GM12892 (cell line): Measurements from ENCODE around the gene SCARB2.

Source experiments
- DNase-seq: peaks from one replicate; pipeline ENCODE4 v3.0.0; 2011; ENCODE audit not compliant: insufficient read length
- FAIRE-seq: peaks from 2 replicates; lab custom pipeline; 2011; peaks lifted over from hg19 to GRCh38; lab: Jason Lieb, UNC
- POLR2A ChIP-seq: IDR thresholded peaks from 2 replicates; pipeline ENCODE4 v1.6.1; 2011; ENCODE audit warnings: low read depth, low read length, control low read depth
- POLR2AphosphoS5 ChIP-seq: IDR thresholded peaks from 2 replicates; pipeline ENCODE4 v1.6.1; 2011; ENCODE audit warnings: low read depth, low read length, control low read depth
- TAF1 ChIP-seq: IDR thresholded peaks from 2 replicates; pipeline ENCODE4 v1.6.1; 2011; ENCODE audit warnings: low read depth, mild to moderate bottlenecking, control low read depth, low read length, borderline replicate concordance

SCARB2 gene

GRCh38 chr4:76160355-76160754, 53.3 kb downstream of the SCARB2 start:
- DNase-seq (no peak), FAIRE-seq (no peak)

GRCh38 chr4:76156635-76157034, 57.0 kb downstream of the SCARB2 start:
- no peak for DNase-seq
- TF ChIP-seq POLR2AphosphoS5 (no peak), POLR2A (no peak), TAF1 (no peak)
- no peak for FAIRE-seq

More at GRCh38 chr4:76160355-76160754, 53.3 kb downstream of the SCARB2 start:
- TF ChIP-seq POLR2AphosphoS5 (no peak), TAF1 (no peak), POLR2A (no peak)

- no peak for TF ChIP-seq TAF1
- no peak for TF ChIP-seq POLR2AphosphoS5
- FAIRE-seq (no peak), DNase-seq (no peak)
These were observed 57.6 kb downstream of the SCARB2 start for GRCh38 chr4:76155979-76156378.

DNA sequence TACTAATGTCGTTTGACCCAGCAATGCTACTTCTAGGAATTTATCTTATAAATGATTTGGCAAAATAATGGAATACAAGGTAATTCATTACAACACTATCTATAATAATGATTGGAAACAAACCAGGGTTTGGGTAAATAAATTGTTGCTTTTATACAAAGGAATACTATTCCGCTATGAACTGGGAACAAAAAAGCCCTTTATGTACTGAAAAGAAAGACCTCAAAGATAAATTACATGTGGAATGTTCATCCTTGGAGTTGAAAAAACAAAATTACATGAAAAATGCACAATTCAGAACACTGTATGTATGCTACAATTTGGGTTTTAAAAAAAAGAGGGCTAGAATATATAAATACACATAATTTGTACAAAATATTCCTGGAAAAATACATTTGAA, 60.3 kb downstream of the SCARB2 start:
- FAIRE-seq (no peak), DNase-seq (no peak)
- TF ChIP-seq POLR2AphosphoS5 (no peak), POLR2A (no peak), TAF1 (no peak)

- FAIRE-seq = peak; percentile 99
- peak; percentile 82 for DNase-seq
- TF ChIP-seq POLR2A (peak; percentile 85), POLR2AphosphoS5 (peak; percentile 90), TAF1 (peak; percentile 96)
These were observed 65.3 kb downstream of the SCARB2 start, which contains the start of gene NUP54 for GRCh38 chr4:76148142-76148865. TSS of gene NUP54 (minus strand) at chr4:76148397. CDS start at chr4:76148374, 23 bp downstream.

DNA sequence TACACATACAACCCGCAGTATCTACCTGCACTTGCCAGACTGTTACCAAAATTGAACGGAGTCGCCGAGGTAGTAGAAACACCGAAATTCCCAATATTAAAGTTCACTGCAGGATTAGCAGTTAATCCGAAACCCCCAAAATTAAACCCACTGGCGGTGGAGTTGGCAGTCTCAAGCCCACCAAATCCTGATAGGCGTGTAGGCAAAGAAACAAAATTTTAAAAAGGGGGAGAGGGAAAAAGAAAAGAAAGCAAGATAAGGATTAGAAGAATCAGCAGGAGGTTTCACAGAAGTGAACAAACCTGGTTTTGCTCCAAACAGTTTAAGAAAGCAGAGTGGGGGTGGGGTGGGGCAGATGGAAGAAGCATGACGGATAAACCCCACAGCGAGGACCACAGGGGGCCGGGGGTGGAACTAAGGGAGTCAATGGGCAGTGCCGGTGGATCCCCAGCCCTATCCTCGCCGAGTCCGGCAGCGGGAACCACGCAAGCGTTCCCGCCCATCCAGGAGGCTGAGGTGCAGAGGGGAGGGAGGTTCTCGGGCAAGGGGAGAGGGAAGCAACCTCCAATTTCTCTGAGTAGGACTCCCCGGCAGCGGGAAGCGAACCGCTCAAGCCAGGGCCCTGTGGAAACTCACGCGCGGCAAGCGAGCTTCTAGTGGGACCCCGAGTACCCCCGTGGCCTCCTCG, 66.0 kb downstream of the SCARB2 start:
- FAIRE-seq (peak; percentile 82), DNase-seq (peak; percentile 38)
- TF ChIP-seq POLR2A = no peak
- TF ChIP-seq POLR2AphosphoS5 = no peak
- no peak for TF ChIP-seq TAF1

DNA sequence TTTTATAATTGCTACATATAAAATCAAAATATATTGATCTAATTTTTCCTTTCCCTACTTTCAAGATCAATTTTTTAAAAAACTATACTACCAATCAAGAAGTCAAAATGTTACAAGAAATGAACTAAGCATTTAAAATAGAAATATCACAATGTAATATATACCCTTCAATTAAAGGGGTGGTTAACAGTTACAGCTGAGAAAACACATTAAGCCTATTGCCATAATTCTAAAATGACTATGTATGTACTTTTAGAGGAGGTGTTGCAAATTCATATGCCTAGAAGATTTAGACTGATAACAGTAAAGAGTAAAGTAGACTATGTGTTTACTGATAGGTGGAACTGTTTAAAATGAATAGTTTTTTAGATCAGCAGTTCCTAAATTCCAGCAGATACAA, 69.1 kb downstream of the SCARB2 start:
- FAIRE-seq = no peak
- no peak for DNase-seq

DNA sequence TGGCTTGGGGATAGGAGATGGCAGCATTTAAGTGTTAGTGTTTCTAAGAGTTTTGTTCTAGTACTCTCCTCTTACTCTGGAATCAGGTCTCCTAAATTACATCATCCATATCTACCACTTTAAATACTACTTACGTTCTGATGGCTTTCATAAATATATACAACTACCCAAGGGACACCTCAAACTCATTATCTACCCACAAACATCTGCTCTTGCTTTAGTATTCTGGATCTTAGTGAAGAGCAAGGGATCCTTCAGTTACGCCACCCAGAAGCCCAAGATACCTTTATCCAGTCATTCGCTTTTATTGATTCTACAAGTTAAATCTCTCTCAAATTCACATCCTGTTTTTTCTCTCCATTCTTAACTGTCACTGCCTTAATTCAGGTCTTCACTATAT, 72.4 kb downstream of the SCARB2 start:
- DNase-seq (no peak), FAIRE-seq (no peak)
- TF ChIP-seq POLR2AphosphoS5 (no peak), POLR2A (no peak)

More for the DNA sequence above, 69.1 kb downstream of the SCARB2 start:
- TF ChIP-seq POLR2A = no peak
- no peak for TF ChIP-seq TAF1
- no peak for TF ChIP-seq POLR2AphosphoS5

- no peak for DNase-seq
- no peak for FAIRE-seq
- no peak for TF ChIP-seq TAF1
These were observed 85.9 kb downstream of the SCARB2 start for GRCh38 chr4:76127754-76128153.

DNA sequence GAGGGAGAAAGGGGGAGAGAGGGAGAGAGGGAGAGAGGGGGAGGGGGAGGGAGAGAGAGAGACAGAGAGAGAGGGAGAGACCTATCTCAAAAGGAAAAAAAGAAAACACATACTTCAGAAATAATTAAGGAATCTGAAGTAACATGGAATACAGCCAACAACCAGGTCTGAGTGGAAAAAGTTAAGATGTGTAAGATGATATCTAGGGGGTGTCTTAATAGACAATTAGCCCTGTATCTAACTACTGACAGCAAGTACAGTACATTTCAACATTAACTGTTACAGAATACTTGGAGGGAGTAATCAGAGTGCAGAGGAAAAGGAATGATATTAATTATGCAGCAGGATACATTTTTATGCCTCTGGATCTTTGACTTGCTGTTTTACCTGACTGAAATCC, 87.8 kb downstream of the SCARB2 start:
- DNase-seq (no peak), FAIRE-seq (no peak)
- TF ChIP-seq POLR2AphosphoS5 = no peak
- no peak for TF ChIP-seq TAF1
- no peak for TF ChIP-seq POLR2A

DNA sequence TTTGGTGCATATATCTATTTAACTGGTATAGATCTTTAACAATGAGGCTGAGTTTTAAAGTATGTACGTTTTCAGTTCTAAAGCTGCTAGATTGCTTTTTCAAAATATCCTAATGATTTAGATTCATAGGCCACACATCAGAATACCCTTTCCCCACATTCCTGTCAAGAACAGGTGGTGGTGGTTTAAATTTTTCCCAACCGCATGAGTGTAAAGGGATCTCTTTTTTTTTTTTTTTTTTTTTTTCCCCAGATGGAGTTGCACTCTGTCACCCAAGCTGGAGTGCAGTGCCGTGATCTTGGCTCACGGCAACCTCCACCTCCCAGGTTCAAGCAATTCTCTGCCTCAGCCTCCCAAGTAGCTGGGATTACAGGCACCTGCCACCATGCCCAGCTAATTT, 93.4 kb downstream of the SCARB2 start:
- no peak for DNase-seq

DNA sequence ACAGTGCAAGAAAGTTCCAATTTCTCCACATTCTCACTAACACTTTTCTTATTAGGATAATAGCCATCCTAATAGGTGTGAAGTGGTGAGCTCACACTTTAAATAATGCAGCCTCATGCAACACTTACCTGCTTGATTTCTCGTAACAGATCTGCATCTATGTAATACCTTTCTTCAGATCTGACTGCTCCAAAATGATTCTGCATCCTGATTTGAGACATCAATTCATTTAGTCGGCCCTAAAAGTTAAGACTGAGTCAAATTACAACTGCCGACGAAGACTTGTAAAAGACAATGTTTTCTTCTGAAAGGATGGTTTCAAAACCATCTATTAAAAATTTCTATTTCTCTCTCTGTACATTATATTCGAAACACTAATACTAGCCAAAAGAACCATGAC, 96.1 kb downstream of the SCARB2 start:
- DNase-seq (no peak), FAIRE-seq (no peak)
- TF ChIP-seq TAF1 (no peak), POLR2AphosphoS5 (no peak), POLR2A (no peak)

More for the DNA sequence above, 93.4 kb downstream of the SCARB2 start:
- no peak for TF ChIP-seq POLR2A
- TF ChIP-seq POLR2AphosphoS5 = no peak
- no peak for TF ChIP-seq TAF1
- no peak for FAIRE-seq
